ENCODE data around the gene LPAR3.
A peak's percentile ranks its signal among the peaks of the same experiment; 100 is the strongest.

- TF ChIP-seq CTCF (tag by site-specific recombination; IDR thresholded peaks at IDR 0.05) (peak; percentile 73), ZBTB11 (tag by site-specific recombination; conservative IDR thresholded peaks at IDR 0.05; ENCODE audit: low read depth) (no peak), ZNF510 (tag by site-specific recombination; IDR thresholded peaks at IDR 0.05; ENCODE audit: insufficient replicate concordance) (no peak), ZNF837 (tag by site-specific recombination; IDR thresholded peaks at IDR 0.05) (no peak), ZNF621 (tag by site-specific recombination; IDR thresholded peaks at IDR 0.05) (no peak), ZNF274 (IDR thresholded peaks at IDR 0.05; ENCODE audit: low read length) (no peak), ZNF274 (tag by site-specific recombination; IDR thresholded peaks at IDR 0.05; ENCODE audit: borderline replicate concordance) (no peak), ELK4 (IDR thresholded peaks at IDR 0.05; ENCODE audit: borderline replicate concordance, low read depth, low read length) (no peak), ZBTB10 (tag by site-specific recombination; IDR thresholded peaks at IDR 0.05) (peak; percentile 72), PBX3 (CRISPR knock-in tag; IDR thresholded peaks at IDR 0.05) (no peak), ZNF645 (tag by site-specific recombination; IDR thresholded peaks at IDR 0.05) (no peak), ZNF549 (tag by site-specific recombination; IDR thresholded peaks at IDR 0.05) (peak; percentile 45; the same call in 1 of the 2 replicates)
Measured at GRCh38 chr1:84781946-84782771, 110.8 kb downstream of the LPAR3 start.
